Stimulated activated CD8-positive, alpha-beta memory T cell treated with anti-CD3 and anti-CD28 coated beads, Interleukin-15, amount 100 ng/mL, for 24 hours (primary cell): ENCODE measurements around the gene CMPK1.
"Not testable (repeated sequence)": the region's sequence is repeated elsewhere in the genome, so short reads cannot be mapped to it uniquely, and the experiment has no call there.

ENCODE experiments used
- DNase-seq: peaks from one replicate; pipeline ENCODE4 v3.0.0-alpha.2; 2020; ENCODE audit warnings: low read depth

Gene CMPK1

GRCh38 chr1:47333578-47333921 is at the start of gene CMPK1:
Gene CMPK1 (plus strand): TSS chr1:47333790. CDS start chr1:47333946, 156 bp downstream.
- DNase-seq: peak; percentile 53

- DNase-seq: not testable (repeated sequence)
These were observed 45.5 kb upstream of the CMPK1 start for GRCh38 chr1:47288116-47288515.

- DNase-seq: not testable (repeated sequence)
These were observed 38.7 kb upstream of the CMPK1 start for GRCh38 chr1:47294863-47295262.

- no peak for DNase-seq
These were observed 38.0 kb upstream of the CMPK1 start for GRCh38 chr1:47295579-47295978.

GRCh38 chr1:47298025-47298699 is 35.4 kb upstream of the CMPK1 start:
- no peak for DNase-seq

GRCh38 chr1:47302472-47302871 is 31.1 kb upstream of the CMPK1 start:
- no peak for DNase-seq

- no peak for DNase-seq
These were observed 24.2 kb upstream of the CMPK1 start for GRCh38 chr1:47309427-47309826.

GRCh38 chr1:47313915-47314664 is 19.5 kb upstream of the CMPK1 start, which contains the start of gene STIL:
Gene STIL (minus strand): TSS chr1:47314147. CDS start chr1:47310319, 3,828 bp downstream.
- DNase-seq: peak; percentile 86

GRCh38 chr1:47317841-47318240 is 15.7 kb upstream of the CMPK1 start:
- no peak for DNase-seq

- DNase-seq: not testable (repeated sequence)
These were observed 13.6 kb upstream of the CMPK1 start for GRCh38 chr1:47319968-47320367.

GRCh38 chr1:47323599-47324031 is 10.0 kb upstream of the CMPK1 start:
- no peak for DNase-seq

GRCh38 chr1:47324682-47325081 is 8.9 kb upstream of the CMPK1 start:
- DNase-seq: no peak

- DNase-seq: no peak
These were observed 8.1 kb upstream of the CMPK1 start for GRCh38 chr1:47325528-47325927.

- DNase-seq: no peak
These were observed 7.3 kb upstream of the CMPK1 start for GRCh38 chr1:47326271-47326670.

- DNase-seq: no peak
These were observed 4.6 kb upstream of the CMPK1 start for GRCh38 chr1:47328992-47329391.

GRCh38 chr1:47330212-47330611 is 3.4 kb upstream of the CMPK1 start:
- DNase-seq: no peak

GRCh38 chr1:47331875-47332274 is 1.7 kb upstream of the CMPK1 start:
- no peak for DNase-seq

GRCh38 chr1:47332779-47333577 is 612 bp upstream of the CMPK1 start:
- DNase-seq: no peak

GRCh38 chr1:47333922-47334764 is 553 bp downstream of the CMPK1 start:
- peak; percentile 49 for DNase-seq

GRCh38 chr1:47334765-47335435 is 1.3 kb downstream of the CMPK1 start:
- DNase-seq: no peak

GRCh38 chr1:47337350-47337749 is 3.8 kb downstream of the CMPK1 start:
- DNase-seq: no peak
